Measurements from ENCODE around the gene LTK.

DNA sequence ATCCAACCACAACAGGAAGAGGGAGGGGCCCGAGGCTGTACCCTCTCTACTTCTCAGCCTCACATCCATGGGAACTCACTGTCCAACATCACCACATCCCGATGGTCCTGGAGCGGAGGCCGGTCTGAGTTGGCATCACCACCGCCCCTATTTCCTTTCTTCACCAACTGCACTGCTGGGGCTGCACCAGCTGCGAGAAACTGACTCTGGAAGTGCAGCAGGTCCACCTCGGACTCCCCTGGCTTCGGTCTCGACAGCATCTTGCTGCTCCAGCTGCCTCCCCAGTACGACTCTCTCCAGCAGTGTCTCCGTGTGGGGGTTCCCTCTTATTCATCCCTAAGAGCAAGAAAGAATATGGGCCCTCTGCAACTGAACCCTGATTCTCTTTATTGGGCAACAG lies 23.2 kb upstream of the LTK start:
- TF ChIP-seq, protein P1, sequence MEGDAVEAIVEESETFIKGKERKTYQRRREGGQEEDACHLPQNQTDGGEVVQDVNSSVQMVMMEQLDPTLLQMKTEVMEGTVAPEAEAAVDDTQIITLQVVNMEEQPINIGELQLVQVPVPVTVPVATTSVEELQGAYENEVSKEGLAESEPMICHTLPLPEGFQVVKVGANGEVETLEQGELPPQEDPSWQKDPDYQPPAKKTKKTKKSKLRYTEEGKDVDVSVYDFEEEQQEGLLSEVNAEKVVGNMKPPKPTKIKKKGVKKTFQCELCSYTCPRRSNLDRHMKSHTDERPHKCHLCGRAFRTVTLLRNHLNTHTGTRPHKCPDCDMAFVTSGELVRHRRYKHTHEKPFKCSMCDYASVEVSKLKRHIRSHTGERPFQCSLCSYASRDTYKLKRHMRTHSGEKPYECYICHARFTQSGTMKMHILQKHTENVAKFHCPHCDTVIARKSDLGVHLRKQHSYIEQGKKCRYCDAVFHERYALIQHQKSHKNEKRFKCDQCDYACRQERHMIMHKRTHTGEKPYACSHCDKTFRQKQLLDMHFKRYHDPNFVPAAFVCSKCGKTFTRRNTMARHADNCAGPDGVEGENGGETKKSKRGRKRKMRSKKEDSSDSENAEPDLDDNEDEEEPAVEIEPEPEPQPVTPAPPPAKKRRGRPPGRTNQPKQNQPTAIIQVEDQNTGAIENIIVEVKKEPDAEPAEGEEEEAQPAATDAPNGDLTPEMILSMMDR (conservative IDR thresholded peaks at IDR 0.05; ENCODE audit: low read depth, low read length), result no peak
- no peak for TF ChIP-seq EZH2phosphoT487 (IDR thresholded peaks at IDR 0.05; ENCODE audit: borderline replicate concordance, low read length)

Data from PC-3 (cell line).